NT2/D1 (cell line): ENCODE results near the gene LAMC2.

Source experiments
- DNase-seq: peaks from one replicate; pipeline ENCODE4 v3.0.0-alpha.2; 2011; ENCODE audit warnings: low read depth, low spot score
- H3K27me3 ChIP-seq: 2 replicates; pipeline ENCODE4 v1.6.0; 2011; ENCODE audit warnings: mild to moderate bottlenecking; ENCODE audit not compliant: insufficient read length, insufficient read depth
- H3K36me3 ChIP-seq: 2 replicates; pipeline ENCODE4 v1.6.1; 2011; ENCODE audit warnings: mild to moderate bottlenecking, low read length, mixed read lengths; ENCODE audit not compliant: insufficient read depth, insufficient read length
- H3K4me1 ChIP-seq: 2 replicates; pipeline ENCODE4 v1.5.1; 2011; ENCODE audit not compliant: insufficient read depth, insufficient read length
- H3K4me3 ChIP-seq: 2 replicates; pipeline ENCODE4 v1.5.1; 2011; ENCODE audit warnings: low read depth; ENCODE audit not compliant: insufficient read length
- H3K9ac ChIP-seq: 2 replicates; pipeline ENCODE4 v1.6.0; 2011; ENCODE audit warnings: low read depth; ENCODE audit not compliant: insufficient read length
- H3K9me3 ChIP-seq: 2 replicates; pipeline ENCODE4 v1.5.1; 2011; ENCODE audit warnings: mild to moderate bottlenecking, low read length; ENCODE audit not compliant: insufficient read depth
- SUZ12 ChIP-seq: IDR thresholded peaks from 2 replicates; pipeline ENCODE4 v1.6.1; 2011; ENCODE audit not compliant: insufficient read length, insufficient read depth; ENCODE audit errors: extremely low read depth
- YY1 ChIP-seq: IDR thresholded peaks from 2 replicates; pipeline ENCODE4 v1.6.1; 2011; ENCODE audit not compliant: insufficient read length, insufficient read depth
- ZNF274 ChIP-seq: IDR thresholded peaks from 2 replicates; pipeline ENCODE4 v1.6.1; 2011; ENCODE audit warnings: mild to moderate bottlenecking, low read depth, low read length

LAMC2 gene

DNA sequence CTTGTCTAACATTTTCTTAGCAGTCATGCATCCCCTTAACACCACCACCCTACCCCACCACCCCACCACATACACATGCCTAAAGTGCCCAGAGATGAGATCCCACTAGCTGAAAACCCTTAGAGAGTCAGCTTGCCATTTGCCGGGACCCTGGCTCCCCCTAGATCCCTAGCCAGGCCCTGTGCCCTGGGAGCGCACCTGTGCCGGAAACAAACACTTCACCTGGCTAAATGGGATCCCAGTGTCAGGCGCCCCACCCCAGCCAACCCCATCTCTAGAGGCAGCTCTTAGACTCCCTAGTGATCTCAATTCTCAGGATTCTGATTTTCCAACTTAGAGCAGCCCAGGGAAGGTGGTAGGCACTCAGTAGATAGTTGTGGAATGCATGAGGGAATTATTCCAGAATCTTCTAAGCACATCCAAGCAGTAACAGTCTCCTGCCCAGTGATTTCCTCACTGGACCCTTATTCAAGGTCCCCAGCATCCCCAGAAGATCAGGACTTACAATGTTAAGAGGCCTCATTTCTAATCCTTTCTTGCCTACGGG, 105.2 kb downstream of the LAMC2 start:
- Histone ChIP-seq H3K4me1 (peaks cover 14% of the 10 kb centered on the region), H3K9ac (no peak overlapping the region), H3K36me3 (no peaks in the 10 kb centered on the region), H3K27me3 (no peaks in the 10 kb centered on the region), H3K9me3 (peaks cover 11% of the 10 kb centered on the region; the same call in 1 of the 2 replicates), H3K4me3 (no peak overlapping the region)
- TF ChIP-seq SUZ12 (no peak), YY1 (no peak), ZNF274 (no peak)
- no peak for DNase-seq

DNA sequence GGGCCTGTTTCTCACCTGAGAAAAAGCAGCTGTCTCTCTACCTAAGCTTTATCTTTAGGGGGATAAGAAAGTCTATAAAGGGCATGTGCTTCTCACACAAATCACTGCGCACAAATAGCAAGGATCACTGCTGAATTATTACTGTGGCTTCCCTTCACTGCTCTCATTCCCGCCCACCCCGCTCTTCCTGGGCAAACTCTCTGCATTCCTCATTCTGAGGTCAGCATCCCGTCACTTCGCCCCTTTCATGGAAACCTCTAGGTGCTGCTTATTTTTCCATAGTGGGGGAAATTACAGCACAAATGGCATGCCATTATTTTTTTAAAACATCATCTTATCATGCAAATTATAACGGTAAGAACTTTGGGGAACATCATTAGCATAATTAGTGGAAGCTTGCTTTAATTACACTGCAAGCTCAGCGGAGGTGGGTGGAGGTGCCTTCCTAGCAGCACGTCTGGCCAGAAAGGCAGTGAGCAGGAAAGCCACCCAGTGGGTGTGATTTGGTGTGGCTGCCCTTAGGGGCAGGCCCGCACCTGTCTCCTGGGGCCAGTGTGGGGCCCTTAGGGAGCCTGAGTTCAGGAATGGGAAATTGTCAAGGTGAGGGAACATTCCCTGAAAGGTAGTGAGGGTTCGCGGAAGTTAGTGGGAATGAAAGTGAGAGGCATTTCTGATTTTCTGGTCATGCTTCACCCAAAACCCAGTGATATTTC, 105.9 kb downstream of the LAMC2 start:
- Histone ChIP-seq H3K9ac (no peak overlapping the region), H3K4me3 (no peak overlapping the region), H3K36me3 (no peaks in the 10 kb centered on the region), H3K9me3 (peaks cover 11% of the 10 kb centered on the region; the same call in 1 of the 2 replicates), H3K4me1 (peaks cover 14% of the 10 kb centered on the region), H3K27me3 (no peaks in the 10 kb centered on the region)
- no peak for DNase-seq
- TF ChIP-seq YY1 (no peak), SUZ12 (no peak), ZNF274 (no peak)

DNA sequence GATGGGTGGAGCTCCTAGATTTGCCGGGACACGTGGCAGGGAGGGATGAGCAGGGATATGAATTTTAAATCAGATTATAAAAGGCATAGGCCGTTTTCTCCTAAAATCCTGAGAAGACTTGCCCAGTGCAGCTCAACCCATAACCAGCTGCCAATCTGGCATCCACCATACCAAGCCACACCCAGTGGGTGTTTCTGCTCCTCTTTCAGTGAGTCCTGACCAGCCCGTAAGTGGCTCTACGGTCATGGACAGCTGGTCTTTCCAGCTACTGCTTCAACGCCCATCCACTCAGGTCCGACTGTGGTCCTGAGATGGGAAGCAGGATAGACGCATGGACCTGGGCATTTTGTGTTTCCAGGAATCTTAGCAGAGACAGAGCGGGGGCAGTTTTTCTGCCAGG, 107.2 kb downstream of the LAMC2 start:
- Histone ChIP-seq H3K9me3 (peaks cover 9% of the 10 kb centered on the region; the same call in 1 of the 2 replicates), H3K36me3 (no peaks in the 10 kb centered on the region), H3K9ac (no peak overlapping the region), H3K4me3 (no peak overlapping the region), H3K4me1 (peaks cover 14% of the 10 kb centered on the region), H3K27me3 (no peaks in the 10 kb centered on the region)
- DNase-seq: no peak
- TF ChIP-seq YY1 (no peak), ZNF274 (no peak), SUZ12 (no peak)

DNA sequence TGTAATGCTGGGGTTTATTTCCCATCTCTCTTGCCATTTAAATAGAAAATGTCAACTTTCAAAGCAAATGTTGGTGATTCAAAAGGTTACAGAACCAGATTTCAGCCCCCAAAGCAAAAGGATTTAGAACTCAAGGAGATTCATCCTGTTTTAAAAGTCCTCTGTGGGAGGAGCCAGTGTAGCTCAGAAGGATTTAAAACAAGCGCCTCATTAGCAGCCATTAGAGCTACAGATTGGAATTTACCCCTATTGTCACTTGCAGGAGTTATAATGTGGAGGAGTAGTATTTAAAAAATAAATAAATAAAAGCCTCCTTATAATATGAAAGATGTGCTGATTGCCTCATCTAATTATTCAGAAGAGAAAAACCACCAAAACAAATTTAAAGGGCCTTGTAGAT, 107.8 kb downstream of the LAMC2 start:
- no peaks in the 10 kb centered on the region for H3K27me3 ChIP-seq
- no peak for TF ChIP-seq YY1
- no peak for TF ChIP-seq ZNF274
- no peak for TF ChIP-seq SUZ12
- H3K9ac ChIP-seq: no peak overlapping the region
- H3K9me3 ChIP-seq: peaks cover 2% of the 10 kb centered on the region; the same call in 1 of the 2 replicates
- H3K4me3 ChIP-seq: no peak overlapping the region
- no peaks in the 10 kb centered on the region for H3K36me3 ChIP-seq
- peaks cover 14% of the 10 kb centered on the region for H3K4me1 ChIP-seq
- no peak for DNase-seq
